HEK293 (cell line): ENCODE data around the gene RPS15.

Experiments
- CTCF ChIA-PET: fragments of 350-600 bp; formaldehyde crosslinking; extraction: SDS; loops from one replicate; lab custom pipeline; 2021; ENCODE audit warnings: antibody characterized with exemption; lab: Yijun Ruan, JAX
- POLR2A ChIA-PET: fragments of 300-600 bp; formaldehyde crosslinking; extraction: SDS; loops from one replicate; lab custom pipeline; 2020; ENCODE audit warnings: antibody characterized with exemption, inconsistent platforms; lab: Yijun Ruan, JAX
- H3K27ac ChIP-seq: fragments of 200-500 bp; sonication (Bioruptor generic); 2 replicates; pipeline ENCODE4 v1.5.1; 2014; ENCODE audit warnings: low read depth, low read length, control low read depth, inconsistent platforms; ENCODE audit errors: extremely low read depth
- H3K36me3 ChIP-seq, 2 experiments: fragments of 200-500 bp in 1 of 2; sonication (Bioruptor generic) in 1 of 2; 1 replicate in 1 of 2; 2 replicates in 1 of 2; pipeline ENCODE4 v1.5.1; 2014 to 2017; ENCODE audit warnings: inconsistent platforms in 2 of 2, low read length in 2 of 2; ENCODE audit not compliant: control insufficient read depth in 2 of 2, insufficient read depth in 1 of 2
- H3K4me1 ChIP-seq: fragments of 200-500 bp; sonication (Bioruptor generic); 2 replicates; pipeline ENCODE4 v1.5.1; 2014; ENCODE audit warnings: mild to moderate bottlenecking, low read length, inconsistent platforms; ENCODE audit not compliant: control insufficient read depth, insufficient read depth
- H3K4me3 ChIP-seq: 2 replicates; pipeline ENCODE4 v1.5.1; 2011; ENCODE audit warnings: low read depth, mild to moderate bottlenecking, control low read depth, low read length, moderate library complexity
- H3K9me3 ChIP-seq: fragments of 200-500 bp; sonication (Bioruptor generic); 2 replicates; pipeline ENCODE4 v1.5.1; 2014; ENCODE audit warnings: low read depth, low read length, inconsistent platforms; ENCODE audit not compliant: control insufficient read depth, insufficient read depth
- GLIS2 ChIP-seq: fragments of 450-650 bp; formaldehyde crosslinking; IDR thresholded peaks from 2 replicates; pipeline ENCODE4 v1.5.1; 2016; ENCODE audit warnings: missing biosample characterization, missing genetic modification characterization
- HIC1 ChIP-seq: fragments of 450-650 bp; formaldehyde crosslinking; IDR thresholded peaks from 2 replicates; pipeline ENCODE4 v1.5.1; 2016; ENCODE audit warnings: missing biosample characterization, missing genetic modification characterization
- KLF16 ChIP-seq: fragments of 450-650 bp; formaldehyde crosslinking; IDR thresholded peaks from 2 replicates; pipeline ENCODE4 v1.5.1; 2017; ENCODE audit warnings: missing biosample characterization, missing genetic modification characterization
- KLF17 ChIP-seq: fragments of 450-650 bp; formaldehyde crosslinking; IDR thresholded peaks from 2 replicates; pipeline ENCODE4 v1.5.1; 2016; ENCODE audit warnings: missing biosample characterization, missing genetic modification characterization
- PRDM10 ChIP-seq: fragments of 450-650 bp; formaldehyde crosslinking; IDR thresholded peaks from 2 replicates; pipeline ENCODE4 v1.5.1; 2016; ENCODE audit warnings: missing biosample characterization, missing genetic modification characterization
- SP2 ChIP-seq: fragments of 450-650 bp; formaldehyde crosslinking; IDR thresholded peaks from 2 replicates; pipeline ENCODE4 v1.5.1; 2016; ENCODE audit warnings: missing biosample characterization, missing genetic modification characterization
- YY1 ChIP-seq: fragments of 450-650 bp; formaldehyde crosslinking; IDR thresholded peaks from 2 replicates; pipeline ENCODE4 v1.5.1; 2018; ENCODE audit warnings: missing biosample characterization, missing genetic modification characterization
- YY2 ChIP-seq: fragments of 450-650 bp; formaldehyde crosslinking; IDR thresholded peaks from 2 replicates; pipeline ENCODE4 v1.5.1; 2016; ENCODE audit warnings: missing biosample characterization, missing genetic modification characterization
- ZBTB48 ChIP-seq: fragments of 450-650 bp; formaldehyde crosslinking; IDR thresholded peaks from 2 replicates; pipeline ENCODE4 v1.5.1; 2016; ENCODE audit warnings: missing biosample characterization, missing genetic modification characterization
- ZFP69B ChIP-seq: fragments of 450-650 bp; formaldehyde crosslinking; IDR thresholded peaks from 2 replicates; pipeline ENCODE4 v1.5.1; 2016; ENCODE audit warnings: missing biosample characterization, missing genetic modification characterization
- ZNF114 ChIP-seq: fragments of 450-650 bp; formaldehyde crosslinking; IDR thresholded peaks from 2 replicates; pipeline ENCODE4 v1.5.0; 2017; ENCODE audit warnings: missing biosample characterization, missing genetic modification characterization
- ZNF341 ChIP-seq: fragments of 450-650 bp; formaldehyde crosslinking; IDR thresholded peaks from 2 replicates; pipeline ENCODE4; 2016; ENCODE audit warnings: low read depth, missing biosample characterization, missing genetic modification characterization
- ZNF350 ChIP-seq: fragments of 450-650 bp; formaldehyde crosslinking; IDR thresholded peaks from 2 replicates; pipeline ENCODE4 v1.5.0; 2017; ENCODE audit warnings: missing biosample characterization, mild to moderate bottlenecking, missing genetic modification characterization
- ZNF394 ChIP-seq: fragments of 450-650 bp; formaldehyde crosslinking; IDR thresholded peaks from 2 replicates; pipeline ENCODE4 v1.5.1; 2016; ENCODE audit warnings: missing biosample characterization, missing genetic modification characterization, mild to moderate bottlenecking, moderate library complexity, borderline replicate concordance
- ZNF548 ChIP-seq: fragments of 450-650 bp; formaldehyde crosslinking; IDR thresholded peaks from 2 replicates; pipeline ENCODE4 v1.5.1; 2016; ENCODE audit warnings: missing biosample characterization, missing genetic modification characterization
- ZNF610 ChIP-seq: fragments of 450-650 bp; formaldehyde crosslinking; IDR thresholded peaks from 2 replicates; pipeline ENCODE4 v1.5.1; 2016; ENCODE audit warnings: missing biosample characterization, missing genetic modification characterization, borderline replicate concordance
- ZNF621 ChIP-seq: fragments of 450-650 bp; formaldehyde crosslinking; IDR thresholded peaks from 2 replicates; pipeline ENCODE4 v1.5.1; 2017; ENCODE audit warnings: missing biosample characterization, missing genetic modification characterization
- ZNF658 ChIP-seq: fragments of 450-650 bp; formaldehyde crosslinking; IDR thresholded peaks from 2 replicates; pipeline ENCODE4; 2016; ENCODE audit warnings: missing biosample characterization, missing genetic modification characterization
- ZNF777 ChIP-seq: fragments of 450-650 bp; formaldehyde crosslinking; IDR thresholded peaks from 2 replicates; pipeline ENCODE4 v1.5.1; 2017; ENCODE audit warnings: missing biosample characterization, missing genetic modification characterization, borderline replicate concordance
- ZNF830 ChIP-seq: fragments of 450-650 bp; IDR thresholded peaks from 2 replicates; pipeline ENCODE4 v1.5.0; 2018; ENCODE audit warnings: missing biosample characterization, missing genetic modification characterization, low read depth, mild to moderate bottlenecking, moderate library complexity
- ZSCAN23 ChIP-seq: fragments of 450-650 bp; formaldehyde crosslinking; IDR thresholded peaks from 2 replicates; pipeline ENCODE4 v1.5.1; 2016; ENCODE audit warnings: missing biosample characterization, missing genetic modification characterization
- ZSCAN30 ChIP-seq: fragments of 450-650 bp; IDR thresholded peaks from 2 replicates; pipeline ENCODE4 v1.5.1; 2018; ENCODE audit warnings: missing biosample characterization, mild to moderate bottlenecking, missing genetic modification characterization, moderate library complexity

Gene RPS15

GRCh38 chr19:1447944-1448343 is 9.7 kb downstream of the RPS15 start:
- POLR2A ChIA-PET = no interaction called here
- 0 out of 2 replicates have a peak, but pooled peaks cover 3% of the 10 kb centered on the region for H3K4me1 ChIP-seq

GRCh38 chr19:1449467-1450442 is 11.6 kb downstream of the RPS15 start, which contains the start of gene APC2:
Gene APC2, plus strand, starts transcription at chr19:1450121. Its CDS starts 2,881 bp downstream, at chr19:1453002.
- H3K9me3 ChIP-seq = no peaks in the 10 kb centered on the region
- ChIA-PET POLR2A (interaction anchor here (0.6 kb wide), 1 partner anchor 167 kb away, joined by 3 read pairs; no protein-coding TSS in a partner anchor), CTCF (interaction anchor here (1.1 to 1.2 kb wide), 2 partner anchors 8 to 13 kb away, joined by 3 read pairs; no protein-coding TSS in a partner anchor)
- H3K4me1 ChIP-seq = no peaks in the 10 kb centered on the region
- H3K27ac ChIP-seq = no peak within 1 kb of the TSS
- no peaks in the 10 kb centered on the region for H3K36me3 ChIP-seq
- no peak within 1 kb of the TSS for H3K4me3 ChIP-seq
- TF ChIP-seq ZNF548 (no peak), ZNF777 (tag by site-specific recombination) (no peak), ZNF830 (no peak), YY2 (tag by site-specific recombination) (no peak), ZFP69B (tag by site-specific recombination) (peak; percentile 17; the same call in 1 of the 2 replicates), HIC1 (no peak), ZBTB48 (tag by site-specific recombination) (0 out of 2 replicates have a peak, but pooled peaks have one; percentile 26), ZNF341 (tag by site-specific recombination) (no peak), KLF16 (tag by site-specific recombination) (peak; percentile 34; the same call in 1 of the 2 replicates), ZNF610 (tag by site-specific recombination) (no peak), ZNF350 (tag by site-specific recombination) (no peak), KLF17 (tag by site-specific recombination) (0 out of 2 replicates have a peak, but pooled peaks have one; percentile 18), ZNF394 (tag by site-specific recombination) (peak; percentile 36; the same call in 1 of the 2 replicates), ZSCAN30 (tag by site-specific recombination) (no peak), GLIS2 (tag by site-specific recombination) (peak; percentile 72), ZSCAN23 (tag by site-specific recombination) (0 out of 2 replicates have a peak, but pooled peaks have one; percentile 37), ZNF621 (no peak), YY1 (no peak), SP2 (peak; percentile 74), ZNF658 (no peak)

More at GRCh38 chr19:1447944-1448343, 9.7 kb downstream of the RPS15 start:
- TF ChIP-seq ZNF114 (tag by site-specific recombination) = no peak
- peak; percentile 68 for TF ChIP-seq PRDM10 (tag by site-specific recombination)
- no peak overlapping the region for H3K27ac ChIP-seq
- no peaks in the 10 kb centered on the region for H3K9me3 ChIP-seq
- no peaks in the 10 kb centered on the region for H3K36me3 ChIP-seq
- CTCF ChIA-PET = no interaction called here
- H3K4me3 ChIP-seq = no peak overlapping the region
